AG08396 (cell line): ENCODE data around the gene C6orf89.
A peak's percentile ranks its signal among the peaks of the same experiment; 100 is the strongest.

Experiments
- DNase-seq: peaks from one replicate; pipeline ENCODE4 v3.0.0; 2012; ENCODE audit warnings: low spot score, mixed read lengths

C6orf89 gene

DNA sequence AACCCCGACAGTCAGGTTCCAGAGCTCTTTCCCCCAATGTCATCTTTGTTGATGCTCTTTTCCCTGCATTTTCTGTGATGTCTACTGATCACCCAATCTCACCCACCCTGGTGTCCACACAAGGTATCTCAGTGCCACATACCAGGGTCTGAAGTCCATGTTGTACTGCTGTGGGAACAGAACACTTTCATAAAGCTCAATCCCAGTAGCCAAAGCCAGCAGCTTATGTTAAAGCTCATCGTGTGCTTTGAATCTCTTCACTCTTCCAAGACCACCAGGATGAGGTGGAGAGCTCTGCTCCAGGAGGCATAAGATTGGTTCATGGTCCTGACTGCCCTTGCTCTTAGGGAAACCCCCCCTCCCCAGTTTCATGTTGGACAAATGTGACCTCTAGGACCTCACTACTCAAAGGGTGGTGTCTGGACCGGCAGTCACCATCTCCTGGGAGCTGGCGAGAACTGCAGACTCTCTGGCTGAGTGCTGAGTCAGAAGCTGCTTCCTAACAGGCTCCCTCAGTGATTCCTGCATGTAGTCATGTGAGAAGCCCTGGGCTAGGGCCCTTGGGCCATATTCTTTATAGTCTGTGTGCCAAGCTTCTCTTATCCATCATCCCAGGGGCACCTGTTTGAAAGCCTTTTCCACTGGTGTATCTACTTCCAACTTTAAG lies 33.1 kb upstream of the C6orf89 start:
- peak; percentile 60 for DNase-seq

DNA sequence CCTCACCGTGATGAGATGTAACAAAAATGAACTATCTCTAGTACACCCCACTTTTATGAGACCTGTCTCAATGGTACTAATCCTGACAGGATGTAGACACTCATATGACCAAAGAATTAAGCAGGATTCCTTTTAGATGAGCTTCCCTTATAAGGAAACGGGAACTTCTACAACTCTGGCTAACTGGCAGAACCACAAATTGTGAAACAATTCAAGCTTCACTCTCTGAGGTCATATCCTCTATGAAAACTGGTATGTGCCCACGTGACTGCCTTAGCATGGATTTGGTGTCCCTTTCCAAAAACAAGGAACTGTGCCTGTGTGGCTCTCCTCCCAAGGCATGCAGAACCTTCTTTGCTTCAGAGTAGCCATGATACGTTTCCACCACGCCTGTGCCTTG lies 32.4 kb upstream of the C6orf89 start:
- DNase-seq: peak; percentile 73

DNA sequence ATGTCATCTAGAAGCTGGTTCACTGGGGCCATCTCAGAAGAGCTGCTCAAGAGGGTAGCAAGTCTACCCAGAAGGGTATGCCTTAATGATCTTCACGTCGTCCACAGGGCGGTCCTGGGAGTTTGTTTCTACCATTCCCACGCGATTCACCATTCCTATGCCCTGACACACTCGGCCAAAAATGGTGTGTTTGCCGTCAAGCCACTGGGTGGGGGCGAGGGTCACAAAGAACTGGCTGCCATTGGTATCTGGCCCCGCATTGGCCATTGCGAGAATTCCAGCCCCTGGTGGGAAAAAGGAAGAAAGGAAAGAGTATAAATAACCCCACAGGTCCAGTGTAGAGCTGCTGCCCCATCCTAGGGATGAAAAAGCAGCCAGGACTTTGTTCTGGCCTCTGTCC lies 30.0 kb upstream of the C6orf89 start:
- no peak for DNase-seq

DNA sequence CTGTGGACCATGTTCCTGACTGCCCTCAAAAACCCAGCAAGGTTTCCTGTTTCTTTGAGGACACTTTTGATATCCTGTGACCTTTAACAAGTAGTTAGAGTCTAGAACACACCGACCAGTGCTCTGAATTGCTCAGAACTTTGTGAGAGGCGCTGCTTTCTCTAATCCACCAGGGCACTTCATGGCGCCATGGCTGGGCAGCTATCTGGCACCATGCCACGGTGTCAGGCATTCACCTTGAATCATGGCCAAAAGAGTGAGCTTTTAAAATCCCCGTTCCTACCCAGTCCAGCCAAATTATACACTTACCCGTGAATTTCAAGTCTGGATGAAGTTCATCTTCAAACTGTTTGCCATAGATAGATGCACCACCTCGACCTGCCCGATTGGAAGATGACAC lies 29.5 kb upstream of the C6orf89 start:
- no peak for DNase-seq

DNA sequence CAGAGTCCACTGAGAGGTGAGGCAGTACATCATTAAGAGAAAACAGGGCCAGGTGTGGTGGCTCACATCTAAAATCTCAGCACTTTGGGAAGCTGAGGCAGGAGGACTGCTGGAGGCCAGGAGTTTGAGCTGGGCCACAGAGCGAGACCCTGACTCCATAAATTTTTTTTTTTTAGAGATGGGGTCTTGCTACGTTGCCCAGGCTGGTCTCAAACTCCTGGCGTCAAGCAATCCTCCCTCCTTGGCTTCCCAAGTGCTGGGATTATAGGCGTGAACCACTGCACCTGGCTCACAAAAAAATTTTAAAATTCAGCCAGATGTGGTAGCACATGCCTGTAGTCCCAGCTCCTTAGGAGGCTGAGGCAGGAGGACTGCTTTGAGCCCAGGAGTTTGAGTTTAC lies 28.4 kb upstream of the C6orf89 start:
- DNase-seq: no peak

DNA sequence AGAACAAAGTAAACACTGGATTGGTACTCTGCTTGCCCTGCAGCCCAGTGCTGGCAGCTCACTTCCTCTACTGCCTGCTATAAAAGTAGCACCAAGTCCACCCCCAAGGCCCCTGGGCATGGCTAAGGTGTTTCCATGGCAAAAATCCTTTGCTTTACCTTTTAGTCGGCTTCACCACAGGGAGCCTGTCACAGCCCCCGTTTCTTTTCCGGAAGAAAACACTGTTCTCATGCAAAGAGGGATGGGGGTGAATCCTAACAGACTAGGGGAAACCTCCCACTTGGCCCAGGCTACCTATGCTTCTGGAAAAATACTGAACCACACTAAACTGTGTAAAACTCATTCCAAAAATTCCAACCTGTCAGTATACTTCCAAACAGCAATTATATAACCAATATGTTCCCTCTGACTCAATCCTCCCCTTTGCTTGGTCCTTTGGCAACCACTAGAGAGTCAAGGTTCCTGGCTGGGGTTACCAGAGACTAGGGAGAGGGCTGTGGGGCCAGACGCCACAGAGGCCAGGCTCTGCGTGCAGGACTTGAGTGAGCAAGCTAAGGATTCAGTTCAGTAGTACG lies 27.3 kb upstream of the C6orf89 start:
- peak; percentile 67 for DNase-seq

DNA sequence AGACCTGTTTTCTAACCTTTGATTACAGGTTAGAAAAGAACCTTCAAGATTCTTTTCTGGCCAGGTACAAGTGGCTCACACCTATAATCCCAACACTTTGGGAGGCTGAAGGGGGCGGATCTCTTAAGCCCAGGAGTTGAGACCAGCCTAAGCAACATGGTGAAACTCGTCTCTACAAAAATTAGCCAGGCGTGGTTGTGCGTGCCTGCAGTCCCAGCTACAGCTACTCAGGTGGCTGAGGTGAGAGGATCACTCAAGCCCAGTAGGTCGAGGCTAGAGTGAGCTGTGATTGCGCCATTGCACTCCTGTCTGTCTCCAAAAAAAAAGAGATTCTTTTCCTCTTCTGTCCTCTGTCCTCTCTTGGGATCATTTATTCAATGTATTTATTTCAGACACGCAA lies 25.6 kb upstream of the C6orf89 start:
- DNase-seq: no peak

DNA sequence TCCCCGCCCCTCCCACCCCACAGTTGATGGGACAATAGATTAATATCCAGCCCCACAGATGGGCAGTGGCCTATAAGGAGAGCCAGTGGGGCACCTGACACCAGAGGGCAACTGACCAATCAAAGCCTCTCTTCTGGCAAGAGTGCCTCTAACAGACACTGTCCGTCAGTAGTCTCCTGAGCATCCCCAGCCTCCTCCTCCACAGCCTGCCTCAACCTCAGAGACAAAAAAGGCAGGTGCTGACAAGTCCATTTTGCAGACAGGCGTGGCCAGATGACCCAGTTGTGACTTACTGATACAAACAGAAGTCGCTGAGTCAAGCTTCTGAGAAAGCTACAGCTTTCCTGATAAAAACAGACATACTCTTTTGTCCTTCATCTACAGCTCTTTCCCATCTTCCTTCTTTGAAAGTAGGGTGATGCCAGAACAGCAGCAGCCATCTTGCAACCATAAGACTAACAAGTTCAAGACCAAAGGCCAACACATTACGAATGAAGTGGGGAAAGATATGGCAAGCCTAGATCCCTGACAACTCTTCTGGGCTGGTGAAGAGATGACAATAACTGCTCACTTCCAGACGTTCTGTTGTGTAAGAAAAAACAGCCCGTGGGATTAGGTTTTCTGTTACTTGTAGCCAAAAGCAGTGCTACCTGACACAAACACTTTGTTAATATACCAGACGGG lies 23.4 kb upstream of the C6orf89 start:
- DNase-seq: no peak

DNA sequence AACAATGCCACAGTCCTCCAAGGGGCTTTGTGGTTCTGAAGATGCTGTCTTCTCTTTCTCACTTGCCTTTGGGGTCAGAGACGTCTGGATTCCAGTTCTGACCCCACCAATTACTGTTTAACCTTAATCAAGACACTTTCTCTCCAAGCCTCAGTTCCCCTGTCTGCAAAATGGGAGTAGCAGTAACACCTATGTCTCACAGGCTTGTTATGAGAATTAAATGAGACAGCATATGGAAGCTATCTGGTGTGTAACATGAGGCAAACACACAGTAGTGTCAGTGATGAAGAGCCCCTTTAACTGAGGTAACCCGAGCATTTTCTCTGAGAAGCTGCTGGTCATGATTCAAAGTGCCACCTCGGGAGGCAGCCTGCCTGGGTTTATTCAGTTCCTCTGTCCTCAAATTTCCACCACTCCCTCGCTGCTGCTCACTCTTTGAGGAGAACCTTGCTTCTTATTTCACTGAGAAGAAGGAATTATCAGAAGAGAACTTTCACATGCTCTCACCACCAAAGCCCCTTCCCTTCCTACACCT lies 22.8 kb upstream of the C6orf89 start:
- DNase-seq: no peak

DNA sequence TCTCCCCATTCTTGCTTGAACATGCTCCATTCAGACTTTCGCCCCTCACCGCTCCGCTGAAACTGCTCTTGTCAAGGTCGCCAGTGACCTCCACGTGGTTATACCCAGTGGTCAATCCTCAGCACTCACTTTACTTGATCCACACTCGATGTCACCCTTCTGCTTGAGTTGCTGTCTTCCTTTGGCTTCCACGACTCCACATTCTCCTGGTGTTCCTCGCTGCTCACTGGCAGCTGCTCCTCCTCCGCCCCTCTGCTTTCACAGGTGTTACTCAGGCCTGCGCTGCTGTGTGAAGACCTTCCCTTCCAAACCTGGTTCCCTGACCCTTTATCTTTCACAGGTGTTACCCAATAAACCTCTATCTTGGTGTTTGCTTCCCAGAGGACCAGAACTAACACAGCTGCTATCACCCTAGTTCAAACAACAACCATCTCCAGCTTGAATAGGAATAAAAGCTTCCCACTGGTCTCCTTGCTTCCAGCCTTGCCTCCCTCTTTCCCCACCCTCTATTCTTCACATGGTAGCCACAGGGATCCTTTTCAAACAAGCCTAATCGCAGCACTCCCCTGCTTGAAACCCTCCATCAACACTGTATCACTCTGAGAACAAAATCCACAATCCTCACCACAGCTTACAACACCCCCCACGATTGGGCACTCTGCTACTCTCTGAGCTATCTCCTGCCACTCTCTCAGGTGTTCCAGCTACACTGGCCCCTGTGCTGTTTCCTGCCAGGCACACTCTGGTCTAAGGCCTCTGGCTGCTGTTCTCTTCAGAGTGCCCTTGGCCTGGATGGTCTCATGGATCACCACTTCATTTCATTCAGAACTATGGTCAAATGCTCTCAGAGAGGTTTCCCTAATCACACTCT lies 21.8 kb upstream of the C6orf89 start:
- DNase-seq: no peak

DNA sequence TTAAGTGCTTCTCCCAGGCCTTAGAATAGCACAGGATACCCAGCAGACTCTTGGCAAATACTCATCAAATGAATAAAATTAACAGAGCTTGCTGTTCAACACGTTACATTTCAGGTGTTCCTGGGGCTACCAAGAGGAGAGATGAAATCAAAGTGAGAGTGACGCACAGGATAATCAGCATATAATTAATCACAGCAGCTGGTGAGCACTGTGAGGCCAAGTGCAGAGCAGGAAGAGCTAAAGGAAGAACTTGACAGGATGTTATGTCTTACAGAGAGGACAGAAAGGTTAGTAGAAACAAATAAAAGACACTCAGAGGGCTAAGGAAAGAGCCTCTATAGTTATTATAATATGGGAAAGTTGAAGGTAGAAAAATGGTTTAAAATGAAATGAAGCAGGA lies 19.9 kb upstream of the C6orf89 start:
- no peak for DNase-seq

DNA sequence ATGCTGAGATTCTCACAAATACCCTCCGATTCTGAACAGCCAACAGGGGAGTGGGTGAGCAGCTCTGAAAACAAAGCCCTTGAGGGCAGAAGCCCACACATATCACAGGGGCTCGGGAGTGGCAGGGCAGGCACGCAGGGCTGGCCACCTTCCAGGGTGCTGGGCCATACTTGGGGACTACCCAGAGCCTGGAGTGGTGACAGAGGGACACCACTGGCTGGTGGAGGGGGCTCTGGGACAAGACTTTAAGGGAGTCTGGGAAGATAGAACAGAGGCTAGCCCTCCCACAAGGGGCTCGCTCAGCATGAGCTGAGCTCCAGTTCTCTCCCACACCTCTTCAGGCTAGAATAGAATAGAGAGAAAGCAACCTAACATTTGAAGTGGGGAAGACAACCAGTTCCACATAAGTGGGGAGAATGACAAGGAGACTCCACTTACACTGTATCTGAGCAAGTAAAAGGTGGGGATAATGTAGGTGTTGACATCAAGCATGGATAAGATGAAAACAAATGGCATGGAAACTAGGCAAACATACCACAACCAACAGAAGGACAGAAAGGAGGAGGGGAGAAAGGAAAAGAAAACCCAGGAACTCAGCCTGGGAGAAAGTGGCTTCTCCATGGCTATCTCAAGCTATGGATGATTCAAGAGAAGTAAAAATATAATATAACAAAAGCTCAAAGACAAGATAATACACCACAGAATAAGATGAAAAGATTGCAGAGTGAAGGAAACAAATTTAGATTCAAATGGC lies 18.1 kb upstream of the C6orf89 start:
- DNase-seq: no peak

DNA sequence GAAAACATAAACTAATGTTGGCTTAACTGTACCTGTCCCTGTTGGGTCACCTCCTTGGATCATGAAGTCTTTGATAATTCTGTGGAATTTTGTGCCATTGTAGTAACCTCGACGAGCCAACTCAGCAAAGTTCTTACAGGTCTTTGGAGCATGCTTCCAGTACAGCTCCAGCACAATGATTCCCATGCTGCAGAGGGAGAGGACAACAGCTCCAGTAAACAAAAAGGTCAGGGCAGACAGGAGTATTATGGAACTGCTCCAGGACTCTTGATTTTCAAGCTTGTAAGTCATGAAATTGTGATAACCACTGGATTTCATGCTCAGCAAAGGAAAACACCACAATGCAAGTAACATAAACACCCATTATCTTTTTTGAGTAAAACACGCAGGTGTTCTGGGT lies 14.1 kb upstream of the C6orf89 start:
- DNase-seq: no peak

DNA sequence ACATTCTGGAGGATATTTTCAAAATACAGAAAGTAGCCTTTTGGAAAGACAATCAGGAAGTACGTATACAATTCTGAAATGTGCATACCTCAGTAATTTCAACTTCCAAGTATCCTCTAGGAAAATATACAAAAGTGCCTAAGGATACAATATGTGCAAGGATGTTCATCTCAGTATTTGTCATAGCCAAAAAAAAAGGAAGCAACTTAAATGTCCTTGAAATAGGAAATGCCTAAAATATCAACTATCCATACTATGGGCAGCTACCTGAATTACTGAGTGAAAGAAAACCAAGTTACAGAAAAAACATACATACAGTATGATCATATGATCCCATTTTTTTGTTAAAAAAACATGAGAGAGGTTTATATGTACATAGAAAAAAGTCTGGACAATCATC lies 12.6 kb upstream of the C6orf89 start:
- DNase-seq: no peak

DNA sequence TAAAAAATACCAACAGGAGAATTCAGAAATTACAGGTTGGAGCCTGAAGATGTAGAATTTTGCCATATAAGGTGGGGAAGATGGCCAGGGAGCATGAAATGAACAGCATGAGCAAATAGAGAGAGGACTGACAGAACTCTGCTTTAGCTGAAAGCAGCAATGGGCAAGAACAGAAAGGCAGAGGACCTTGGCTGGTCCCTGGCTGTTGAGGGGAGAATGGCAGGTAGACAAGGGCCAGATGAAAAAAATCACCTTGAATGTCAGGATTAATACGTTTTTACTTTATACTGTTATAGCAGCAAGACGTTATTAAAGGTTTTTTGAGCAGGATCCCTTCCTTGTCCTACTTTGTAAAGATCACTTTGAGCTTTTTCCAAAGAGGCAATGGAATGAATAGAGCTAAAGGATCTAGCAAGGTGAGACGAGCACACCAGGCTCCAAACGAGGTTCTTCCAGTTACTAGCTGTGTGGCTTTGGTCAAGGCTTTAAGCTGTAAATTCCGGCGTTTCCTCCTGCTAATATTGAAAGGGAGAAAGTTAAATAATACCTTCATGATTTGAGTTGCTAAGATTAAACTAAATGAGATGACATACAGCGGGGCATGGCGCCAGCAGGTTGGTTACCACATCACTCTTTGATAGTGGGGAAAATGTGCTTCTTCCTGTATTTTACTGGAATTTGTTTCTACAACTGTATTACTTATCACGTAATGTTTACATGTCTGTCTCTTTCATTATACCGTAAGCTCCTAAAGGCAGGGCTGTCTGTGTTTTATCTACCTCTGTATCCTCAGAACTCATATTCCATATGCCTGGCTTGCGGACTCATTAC lies 11.9 kb upstream of the C6orf89 start:
- DNase-seq: no peak

DNA sequence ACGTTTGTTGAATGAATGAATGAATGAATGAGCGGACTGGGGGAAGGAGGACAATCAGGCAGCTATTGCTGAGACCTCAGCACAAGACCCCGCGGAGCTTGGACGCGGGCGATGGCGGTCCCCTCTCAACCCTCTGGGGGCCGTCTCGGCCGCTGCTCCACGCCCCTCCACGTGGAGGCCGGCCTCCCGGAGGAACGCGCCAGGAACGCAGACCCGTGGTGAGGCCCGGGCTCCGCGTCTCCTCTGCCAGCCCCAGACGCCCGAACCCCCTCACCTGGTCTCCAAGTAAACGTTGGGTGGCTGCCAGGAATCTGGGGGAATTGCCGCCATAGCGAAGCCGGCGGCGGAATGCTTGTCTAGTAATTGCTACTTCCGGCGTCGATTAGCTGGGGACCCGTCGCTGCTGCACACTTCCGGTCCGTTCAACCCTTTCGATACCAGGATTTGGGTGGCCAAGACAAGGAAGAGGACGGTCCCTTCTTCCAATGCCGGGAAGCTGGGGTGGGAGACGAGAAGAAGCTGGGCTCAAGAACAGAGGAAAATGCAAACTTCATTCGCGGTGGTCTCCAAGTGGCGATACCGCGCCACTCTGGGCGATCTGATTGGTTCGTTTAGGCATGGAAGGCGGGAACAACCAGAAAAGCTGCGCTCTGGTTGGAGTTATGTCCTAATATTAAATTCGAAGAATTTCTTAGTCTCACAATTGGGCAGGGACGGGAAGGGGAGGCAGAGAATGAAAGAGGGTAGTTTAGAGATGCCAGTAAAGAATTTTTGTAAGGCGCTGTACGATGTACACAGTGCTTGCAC lies 11.1 kb upstream of the C6orf89 start, which contains the start of gene PPIL1:
TSS of gene PPIL1 (minus strand) at position 361 of the 807 bp plus-strand sequence. CDS start at position 330, 31 bp downstream.
- DNase-seq: peak; percentile 94

DNA sequence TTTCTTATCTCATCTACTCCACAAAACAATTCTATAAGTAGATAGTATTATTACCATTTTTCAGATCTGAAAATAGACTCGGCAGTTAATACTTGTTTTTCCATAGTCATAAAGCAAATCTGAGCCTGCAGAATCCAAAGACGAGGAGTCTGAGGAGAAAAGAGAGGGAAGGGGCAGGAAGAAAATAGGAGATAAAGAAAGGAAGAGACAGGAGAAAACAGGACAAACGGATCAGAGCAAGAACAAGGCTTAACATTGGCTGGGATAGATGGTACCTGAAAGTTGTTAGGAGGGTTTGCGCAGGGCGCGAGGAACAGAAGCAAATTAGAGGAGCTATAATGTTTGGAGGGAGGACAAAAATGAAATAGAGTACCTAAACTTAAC lies 10.5 kb upstream of the C6orf89 start:
- no peak for DNase-seq

DNA sequence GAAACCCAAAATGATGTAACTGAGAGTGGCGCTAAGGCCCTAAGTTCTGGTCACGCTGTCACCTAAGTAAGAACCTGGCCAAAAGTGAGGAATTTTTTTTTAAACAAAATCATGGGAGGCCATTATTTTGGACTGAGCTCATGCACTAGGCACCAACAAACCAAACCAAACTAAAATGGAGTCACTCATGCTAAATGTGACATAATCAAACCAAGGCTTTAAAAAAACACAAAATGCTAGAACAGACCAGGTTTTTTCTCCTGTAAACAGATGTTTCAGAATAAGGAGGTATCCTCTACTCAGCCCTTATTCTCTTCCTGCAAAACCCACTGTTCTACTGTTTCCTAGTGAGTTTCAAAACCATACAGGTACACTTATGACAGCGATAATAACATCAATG lies 1.1 kb upstream of the C6orf89 start:
- no peak for DNase-seq

DNA sequence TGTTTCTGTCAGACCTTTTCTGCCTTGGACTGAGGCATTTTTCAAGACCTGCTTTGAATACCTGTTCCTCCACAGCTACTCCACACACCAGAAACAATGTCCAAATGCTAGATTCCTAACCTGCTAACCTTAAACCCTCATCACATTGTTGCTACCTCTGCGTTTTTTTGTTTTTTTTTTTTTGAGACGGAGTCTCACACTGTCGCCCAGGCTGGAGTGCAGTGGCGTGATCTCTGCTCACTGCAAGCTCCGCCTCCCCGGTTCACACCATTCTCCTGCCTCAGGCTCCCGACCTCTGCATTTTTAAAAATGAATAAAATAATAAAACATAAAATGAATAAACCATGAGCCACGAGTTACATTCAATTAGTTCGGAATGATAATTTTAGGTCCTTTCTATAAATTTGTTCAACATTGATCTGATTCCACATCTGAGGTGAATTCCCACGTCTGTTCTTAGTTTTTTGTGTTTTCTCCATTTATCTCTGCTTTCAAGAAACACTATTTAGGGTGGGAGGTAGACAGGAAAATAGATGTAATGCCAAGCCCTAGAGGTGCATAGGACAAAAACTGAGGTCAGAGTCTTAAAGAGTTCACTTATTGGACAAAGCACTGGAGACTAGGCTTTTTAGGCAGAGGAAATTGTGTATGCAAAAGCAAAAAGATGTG lies 1.3 kb downstream of the C6orf89 start:
- DNase-seq: no peak
